GM23248 (cell line): Measurements from ENCODE around the gene ICAM1. TPM values are rescaled to one million over a fixed set of nuclear protein-coding genes. Genes with fewer than 3 reads are reported as not detected.

Source experiments
- DNase-seq: peaks from one replicate; pipeline ENCODE4 v3.0.0-alpha.2; 2015
- H2AFZ ChIP-seq: fragments of 200-600 bp; sonication (generic); 2 replicates; pipeline ENCODE4 v1.6.1; 2016; ENCODE audit warnings: antibody characterized with exemption
- H3F3A ChIP-seq: fragments of 200-600 bp; sonication (generic); 2 replicates; pipeline ENCODE4 v1.6.1; 2016; ENCODE audit warnings: mild to moderate bottlenecking, antibody characterized with exemption, mixed run types; ENCODE audit not compliant: insufficient read depth
- H3K27ac ChIP-seq: fragments of 200-600 bp; sonication (generic); 2 replicates; pipeline ENCODE4 v1.5.1; 2016; ENCODE audit warnings: mild to moderate bottlenecking
- H3K27me3 ChIP-seq: fragments of 200-600 bp; sonication (generic); replicated peaks from 2 replicates; pipeline ENCODE4 v1.6.1; 2016; ENCODE audit warnings: mild to moderate bottlenecking; ENCODE audit not compliant: insufficient read depth
- H3K36me3 ChIP-seq: fragments of 200-600 bp; sonication (generic); 2 replicates; pipeline ENCODE4 v1.6.1; 2016; ENCODE audit warnings: low read depth, mild to moderate bottlenecking
- H3K4me1 ChIP-seq: fragments of 200-600 bp; sonication (generic); 2 replicates; pipeline ENCODE4 v1.6.1; 2016; ENCODE audit warnings: mild to moderate bottlenecking; ENCODE audit not compliant: insufficient read depth
- H3K4me2 ChIP-seq: fragments of 200-600 bp; sonication (generic); one replicate; pipeline ENCODE4 v1.6.1; 2016; ENCODE audit warnings: mild to moderate bottlenecking; ENCODE audit not compliant: unreplicated experiment
- H3K4me3 ChIP-seq: fragments of 200-600 bp; sonication (generic); 2 replicates; pipeline ENCODE4 v1.5.1; 2016; ENCODE audit warnings: mild to moderate bottlenecking
- H3K79me2 ChIP-seq: fragments of 200-600 bp; sonication (generic); 2 replicates; pipeline ENCODE4 v1.6.1; 2016; ENCODE audit warnings: mild to moderate bottlenecking; ENCODE audit not compliant: insufficient read depth
- H3K9ac ChIP-seq: fragments of 200-600 bp; sonication (generic); 2 replicates; pipeline ENCODE4 v1.6.1; 2016; ENCODE audit warnings: mild to moderate bottlenecking
- H3K9me2 ChIP-seq: fragments of 200-600 bp; sonication (generic); 2 replicates; pipeline ENCODE4 v1.6.1; 2016; ENCODE audit warnings: mixed run types, mild to moderate bottlenecking, moderate library complexity; ENCODE audit not compliant: insufficient read depth
- H3K9me3 ChIP-seq: fragments of 200-600 bp; sonication (generic); one replicate; pipeline ENCODE4 v1.6.1; 2017; ENCODE audit warnings: low read depth
- H4K20me1 ChIP-seq: fragments of 200-600 bp; sonication (generic); 2 replicates; pipeline ENCODE4 v1.6.0; 2016; ENCODE audit not compliant: insufficient read depth
- EZH2 ChIP-seq: fragments of 200-600 bp; sonication (generic); IDR thresholded peaks from 2 replicates; pipeline ENCODE4 v1.6.1; 2018; ENCODE audit warnings: antibody characterized with exemption, mild to moderate bottlenecking; ENCODE audit not compliant: insufficient read depth, poor library complexity, severe bottlenecking
- EZH2phosphoT487 ChIP-seq: fragments of 200-600 bp; sonication (generic); IDR thresholded peaks from 2 replicates; pipeline ENCODE4 v1.6.1; 2018; ENCODE audit warnings: antibody characterized with exemption, moderate library complexity, mild to moderate bottlenecking, low read depth; ENCODE audit not compliant: insufficient read depth
- WGBS, 2 experiments: methylation state at CpG; one replicate each; pipeline ENCODE4 v1.1.6; 2015 to 2017; ENCODE audit warnings: low lambda C conversion rate in 2 of 2, low coverage in 1 of 2; ENCODE audit errors: missing lambda C conversion rate in 2 of 2; 5-methylcytosine and 5-hydroxymethylcytosine counted together
- in situ Hi-C: fragments of 300-500 bp; cut with MboI; formaldehyde crosslinking; loops from 2 replicates; pipeline ENCODE4 v1.15.0; 2020
- polyA plus RNA-seq: library from polyadenylated mRNA; unstranded; fragments of >200 nt; fragmentation: Nextera tagmentation; extraction: Ambion mirVana; gene quantifications from 2 replicates; pipeline ENCODE4 v1.2.1, GENCODE V29; 2016
- total RNA-seq: library from RNA; depleted of rRNA; stranded (reverse); fragments of >200 nt; shearing (Covaris generic); gene quantifications from 2 replicates; pipeline ENCODE4 v1.2.3, GENCODE V29; 2014

The ICAM1 gene
- total and polyA plus RNA-seq, 2 experiments from 2014 or later, result 21.6 to 23.6 TPM

DNA sequence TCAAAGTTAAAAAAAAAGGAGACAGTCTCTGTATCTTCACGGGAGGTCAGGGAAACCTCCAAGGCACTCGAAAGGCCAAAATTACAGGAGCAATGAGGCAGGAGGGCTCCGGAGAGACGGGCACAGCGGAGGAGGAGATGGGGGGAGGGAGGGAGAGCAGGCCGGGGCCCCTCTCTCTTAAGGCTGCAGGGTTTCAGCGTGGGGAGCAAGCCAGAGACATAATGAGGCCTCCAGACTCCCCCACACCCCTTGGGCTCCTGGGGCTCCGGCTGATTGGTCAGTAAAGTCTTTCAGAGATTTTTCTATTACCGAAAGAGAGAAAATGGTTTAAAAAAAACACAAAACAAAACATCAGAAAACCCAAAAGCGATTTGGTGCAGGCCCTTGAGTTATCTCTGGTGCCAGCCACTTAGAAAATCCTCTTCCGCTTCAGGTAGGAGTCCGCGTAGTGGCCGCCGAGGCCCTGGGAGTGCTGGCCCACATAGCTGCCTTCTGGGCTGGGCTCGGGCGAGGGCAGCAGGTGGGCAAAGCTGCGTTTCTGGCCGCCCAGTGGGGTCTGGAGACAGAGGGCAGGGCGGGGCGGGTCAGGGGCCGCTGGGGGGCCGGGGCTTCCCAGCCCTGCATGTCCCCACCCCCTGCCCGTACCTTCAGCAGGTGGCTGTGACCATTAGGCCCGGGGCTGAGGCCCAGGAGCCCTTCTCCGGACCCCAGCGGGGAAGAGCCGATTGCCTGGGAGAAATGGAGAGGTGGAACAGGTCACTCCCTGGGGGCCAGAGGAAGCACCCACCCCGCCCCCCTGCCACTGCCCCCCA is 46.3 kb downstream of the ICAM1 start:
- in situ Hi-C loops, result no loop called here
- Histone ChIP-seq H3K79me2 (peaks cover 22% of the 10 kb centered on the region), H3K9ac (no peak overlapping the region), H3K4me1 (peaks cover 9% of the 10 kb centered on the region; the same call in 1 of the 2 replicates), H3K4me2 (no peak overlapping the region), H4K20me1 (no peaks in the 10 kb centered on the region), H3K9me3 (no peaks in the 10 kb centered on the region), H2AFZ (no peak overlapping the region), H3K36me3 (peaks cover 3% of the 10 kb centered on the region; the same call in 1 of the 2 replicates), H3F3A (peaks cover 3% of the 10 kb centered on the region; the same call in 1 of the 2 replicates), H3K9me2 (no peaks in the 10 kb centered on the region), H3K27me3 (no peaks in the 10 kb centered on the region), H3K27ac (no peak overlapping the region), H3K4me3 (no peak overlapping the region)
- 85 to 90% methylated on average over 19 to 28 of the region's 29 CpGs for WGBS, 2 experiments
- TF ChIP-seq EZH2 (no peak), EZH2phosphoT487 (no peak)
- no peak for DNase-seq

DNA sequence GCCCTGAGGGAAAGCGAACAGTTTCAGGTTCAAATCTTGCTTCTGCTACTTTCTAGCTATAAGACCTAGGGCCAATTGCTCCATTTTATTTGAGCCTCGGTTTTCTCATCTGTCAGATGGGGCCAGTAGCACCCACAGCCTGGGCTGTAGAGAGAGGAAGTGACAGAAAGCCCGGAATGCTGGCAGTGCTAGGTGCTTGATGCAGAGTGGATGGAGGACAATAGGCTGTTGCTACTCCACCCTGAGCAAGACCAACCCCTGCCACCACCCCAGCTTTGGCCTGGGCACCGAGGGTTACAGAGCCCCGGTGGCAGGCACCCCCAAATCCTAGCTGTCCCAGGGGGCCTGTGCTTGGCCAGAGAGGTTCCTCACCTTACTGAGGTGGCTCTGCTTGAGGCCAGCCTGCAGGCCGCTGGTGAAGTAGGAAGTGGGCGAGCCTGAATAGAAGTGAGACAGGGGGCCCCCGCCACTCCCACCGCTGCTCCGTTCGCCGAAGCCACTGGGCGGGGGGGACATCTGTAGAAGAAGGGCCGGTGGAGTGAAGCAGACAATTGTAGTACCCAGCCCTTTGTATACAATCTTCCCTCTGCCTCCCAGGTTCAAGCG is 47.0 kb downstream of the ICAM1 start:
- peaks cover 3% of the 10 kb centered on the region; the same call in 1 of the 2 replicates for H3F3A ChIP-seq
- no peaks in the 10 kb centered on the region for H4K20me1 ChIP-seq
- H3K79me2 ChIP-seq, result peaks cover 20% of the 10 kb centered on the region
- in situ Hi-C loops, result no loop called here
- no peaks in the 10 kb centered on the region for H3K27me3 ChIP-seq
- TF ChIP-seq EZH2 (no peak), EZH2phosphoT487 (no peak)
- H3K4me1 ChIP-seq, result peaks cover 9% of the 10 kb centered on the region; the same call in 1 of the 2 replicates
- 95 to 98% methylated on average over 15 of the region's 15 CpGs for WGBS, 2 experiments
- H3K4me2 ChIP-seq, result no peak overlapping the region
- H3K27ac ChIP-seq, result no peak overlapping the region
- no peak overlapping the region for H2AFZ ChIP-seq
- no peaks in the 10 kb centered on the region for H3K9me2 ChIP-seq
- H3K9me3 ChIP-seq, result no peaks in the 10 kb centered on the region
- no peak overlapping the region for H3K4me3 ChIP-seq
- no peak overlapping the region for H3K9ac ChIP-seq
- H3K36me3 ChIP-seq, result peaks cover 3% of the 10 kb centered on the region; the same call in 1 of the 2 replicates
- DNase-seq, result no peak

DNA sequence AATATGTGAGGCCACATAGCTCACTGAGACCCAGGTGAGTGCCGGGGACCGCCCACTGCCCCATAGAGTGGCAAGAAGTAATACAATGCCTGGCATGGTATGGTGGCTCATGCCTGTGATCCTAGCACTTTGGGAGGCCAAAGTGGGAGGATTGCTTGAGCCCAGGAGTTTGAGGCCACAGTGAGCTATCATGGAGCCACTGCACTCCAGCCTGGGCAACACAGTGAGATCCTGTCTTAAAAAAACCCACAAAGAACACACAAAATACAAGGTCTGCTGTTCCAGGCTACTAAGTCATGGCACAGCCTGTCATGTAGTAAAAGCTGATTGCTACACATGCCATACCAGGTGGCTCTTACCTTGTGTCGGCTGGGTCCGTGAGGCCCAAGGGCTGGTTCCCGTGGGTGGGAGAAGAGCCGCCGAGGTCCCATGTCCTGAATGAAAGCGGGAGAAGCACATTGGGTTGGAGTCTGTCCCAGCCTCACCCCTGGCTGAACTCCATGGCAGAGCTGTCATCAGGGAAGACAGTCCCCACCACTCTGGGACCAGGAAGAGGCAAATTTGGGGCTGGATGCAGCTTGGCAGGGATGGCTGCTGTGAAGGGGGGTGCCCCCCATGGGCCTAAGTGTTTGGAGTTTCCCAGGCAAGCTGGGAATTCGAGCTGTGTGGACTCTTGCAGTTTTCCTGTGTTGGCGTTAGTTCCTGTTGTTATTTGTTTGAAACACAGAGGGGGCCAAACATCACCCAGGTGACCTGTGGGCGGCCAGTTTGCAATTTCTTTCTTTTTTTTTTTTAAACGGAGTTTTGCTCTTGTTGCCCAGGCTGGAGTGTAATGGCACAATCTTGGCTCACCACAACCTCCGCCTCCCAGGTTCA is 48.1 kb downstream of the ICAM1 start:
- in situ Hi-C loops, result no loop called here
- DNase-seq, result no peak

More for the DNA sequence above, 48.1 kb downstream of the ICAM1 start:
- peaks cover 3% of the 10 kb centered on the region; the same call in 1 of the 2 replicates for H3K36me3 ChIP-seq
- no peak overlapping the region for H2AFZ ChIP-seq
- TF ChIP-seq EZH2phosphoT487 (no peak), EZH2 (no peak)
- H4K20me1 ChIP-seq, result no peaks in the 10 kb centered on the region
- no peak overlapping the region for H3K9ac ChIP-seq
- H3K4me2 ChIP-seq, result no peak overlapping the region
- no peaks in the 10 kb centered on the region for H3F3A ChIP-seq
- no peaks in the 10 kb centered on the region for H3K9me3 ChIP-seq
- H3K9me2 ChIP-seq, result no peaks in the 10 kb centered on the region
- WGBS, 2 experiments, result 87% methylated on average over 13 of the region's 13 CpGs
- H3K4me3 ChIP-seq, result no peak overlapping the region
- no peaks in the 10 kb centered on the region for H3K27me3 ChIP-seq
- H3K79me2 ChIP-seq, result peaks cover 14% of the 10 kb centered on the region
- no peak overlapping the region for H3K27ac ChIP-seq
- peaks cover 9% of the 10 kb centered on the region; the same call in 1 of the 2 replicates for H3K4me1 ChIP-seq
